MM.1S (cell line): ENCODE results near the gene KCNC1.

Experiments
- DNase-seq: peaks from one replicate; pipeline ENCODE4 v3.0.0-alpha.2; 2015
- H2AFZ ChIP-seq: fragments of 300-600 bp; sonication (generic); 2 replicates; pipeline ENCODE4 v1.6.0; 2016; ENCODE audit warnings: antibody characterized with exemption, low read length
- H3F3A ChIP-seq: fragments of 300-600 bp; sonication (generic); 2 replicates; pipeline ENCODE4 v1.6.1; 2016; ENCODE audit warnings: mild to moderate bottlenecking, antibody characterized with exemption, low read length, moderate library complexity, mixed read lengths; ENCODE audit not compliant: insufficient read depth
- H3K27ac ChIP-seq: fragments of 300-600 bp; sonication (generic); 2 replicates; pipeline ENCODE4 v1.5.1; 2016; ENCODE audit warnings: mild to moderate bottlenecking, low read length
- H3K27me3 ChIP-seq: fragments of 300-600 bp; sonication (generic); replicated peaks from 2 replicates; pipeline ENCODE4 v1.6.0; 2016; ENCODE audit warnings: low read length; ENCODE audit not compliant: insufficient read depth
- H3K36me3 ChIP-seq: fragments of 300-600 bp; sonication (generic); replicated peaks from 2 replicates; pipeline ENCODE4 v1.6.1; 2016; ENCODE audit warnings: mild to moderate bottlenecking, low read length, mixed read lengths; ENCODE audit not compliant: insufficient read depth
- H3K4me1 ChIP-seq: fragments of 300-600 bp; sonication (generic); 2 replicates; pipeline ENCODE4 v1.6.1; 2016; ENCODE audit warnings: low read length, mixed read lengths
- H3K4me2 ChIP-seq: fragments of 300-600 bp; sonication (generic); 2 replicates; pipeline ENCODE4 v1.6.0; 2016; ENCODE audit warnings: low read depth, low read length
- H3K4me3 ChIP-seq: fragments of 300-600 bp; sonication (generic); 2 replicates; pipeline ENCODE4 v1.5.1; 2016; ENCODE audit warnings: low read length, mixed read lengths
- H3K79me2 ChIP-seq: fragments of 300-600 bp; sonication (generic); 2 replicates; pipeline ENCODE4 v1.6.1; 2016; ENCODE audit warnings: mixed run types, low read length, mixed read lengths
- H3K9ac ChIP-seq: fragments of 300-600 bp; sonication (generic); 2 replicates; pipeline ENCODE4 v1.6.1; 2016; ENCODE audit warnings: low read length, mixed read lengths
- H3K9me2 ChIP-seq: fragments of 300-600 bp; sonication (generic); replicated peaks from 2 replicates; pipeline ENCODE4 v1.6.1; 2016; ENCODE audit warnings: mild to moderate bottlenecking, low read length, mixed read lengths; ENCODE audit not compliant: insufficient read depth
- H3K9me3 ChIP-seq: fragments of 300-600 bp; sonication (generic); replicated peaks from 2 replicates; pipeline ENCODE4 v1.6.1; 2016; ENCODE audit warnings: mild to moderate bottlenecking, low read length, mixed read lengths; ENCODE audit not compliant: insufficient read depth
- H4K20me1 ChIP-seq: fragments of 300-600 bp; sonication (generic); 2 replicates; pipeline ENCODE4 v1.6.1; 2016; ENCODE audit warnings: mild to moderate bottlenecking, low read length, moderate library complexity, mixed read lengths; ENCODE audit not compliant: insufficient read depth
- CTCF ChIP-seq: fragments of 300-600 bp; sonication (generic); IDR thresholded peaks from 2 replicates; pipeline ENCODE4 v1.5.1; 2016; ENCODE audit warnings: antibody characterized with exemption, low read length, mixed read lengths
- EZH2 ChIP-seq: fragments of 300-600 bp; sonication (generic); optimal IDR thresholded peaks from 2 replicates; pipeline ENCODE3; 2017; ENCODE audit warnings: low read depth, mild to moderate bottlenecking, antibody characterized with exemption, low read length, mixed read lengths
- EZH2phosphoT487 ChIP-seq: fragments of 300-600 bp; sonication (generic); IDR thresholded peaks from 2 replicates; pipeline ENCODE4 v1.6.1; 2018; ENCODE audit warnings: antibody characterized with exemption, low read length

Gene KCNC1

GRCh38 chr11:17831883-17832282, 97.3 kb downstream of the KCNC1 start:
- Histone ChIP-seq H3K27me3 (no peaks in the 10 kb centered on the region), H3F3A (no peaks in the 10 kb centered on the region), H3K9ac (no peak overlapping the region), H3K9me2 (no peaks in the 10 kb centered on the region), H4K20me1 (no peaks in the 10 kb centered on the region), H3K79me2 (no peaks in the 10 kb centered on the region), H3K4me3 (no peak overlapping the region), H3K9me3 (no peaks in the 10 kb centered on the region), H2AFZ (no peak overlapping the region), H3K27ac (no peak overlapping the region), H3K4me1 (no peaks in the 10 kb centered on the region), H3K4me2 (no peak overlapping the region), H3K36me3 (no peaks in the 10 kb centered on the region)
- TF ChIP-seq CTCF = no peak
- TF ChIP-seq EZH2 = no peak
- no peak for TF ChIP-seq EZH2phosphoT487
- DNase-seq = no peak
